Upper lobe of left lung (tissue), 4 donors: ENCODE results near the gene F13A1.

Source experiments
- POLR2A ChIP-seq, 4 donors: fragments of 450-650 bp; IDR thresholded peaks; one replicate each; pipeline ENCODE4 v1.5.1; 2016 to 2017; ENCODE audit warnings: antibody characterized with exemption in 4 of 4, mild to moderate bottlenecking in 2 of 4
- POLR2AphosphoS5 ChIP-seq, 2 donors: sonication (generic); formaldehyde crosslinking; IDR thresholded peaks; one replicate each; pipeline ENCODE4 v1.5.1; 2017; ENCODE audit warnings: antibody characterized with exemption in 2 of 2
- TF ChIP-seq, protein P1 (sequence below), 6 experiments: fragments of 450-650 bp in 4 of 6; fragments of 200-600 bp in 2 of 6; sonication (generic) in 2 of 6; IDR thresholded peaks; one replicate each; pipeline ENCODE4 v1.5.1; 2016 to 2019; ENCODE audit warnings: antibody characterized with exemption in 6 of 6

DNA sequence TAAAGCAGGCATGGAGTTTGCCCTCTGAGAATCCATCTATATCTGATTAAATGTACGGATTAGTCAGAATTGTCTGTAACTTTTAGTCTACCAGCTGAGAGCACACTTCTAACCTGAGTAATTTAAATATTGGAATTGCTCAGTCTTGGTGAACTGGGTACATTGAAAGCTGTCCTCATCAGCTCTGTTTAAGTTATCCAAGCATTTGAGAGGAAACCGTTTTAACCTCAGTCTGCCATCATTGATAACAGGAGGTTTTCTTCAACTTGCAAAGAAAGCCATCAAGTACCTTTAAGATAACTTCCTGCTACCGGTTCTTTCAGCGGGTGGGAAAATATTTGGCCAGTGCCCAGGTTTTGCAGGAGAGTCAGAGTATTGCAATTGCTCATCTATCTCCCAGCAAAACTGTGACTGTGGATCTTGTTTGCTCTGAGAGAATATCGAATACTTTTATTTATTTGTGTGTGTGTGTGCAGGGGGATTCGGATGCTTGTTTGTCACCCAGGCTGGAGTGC lies 31.1 kb upstream of the F13A1 start:
- TF ChIP-seq POLR2A (IDR thresholded peaks at IDR 0.05), result no peak
- TF ChIP-seq, protein P1, sequence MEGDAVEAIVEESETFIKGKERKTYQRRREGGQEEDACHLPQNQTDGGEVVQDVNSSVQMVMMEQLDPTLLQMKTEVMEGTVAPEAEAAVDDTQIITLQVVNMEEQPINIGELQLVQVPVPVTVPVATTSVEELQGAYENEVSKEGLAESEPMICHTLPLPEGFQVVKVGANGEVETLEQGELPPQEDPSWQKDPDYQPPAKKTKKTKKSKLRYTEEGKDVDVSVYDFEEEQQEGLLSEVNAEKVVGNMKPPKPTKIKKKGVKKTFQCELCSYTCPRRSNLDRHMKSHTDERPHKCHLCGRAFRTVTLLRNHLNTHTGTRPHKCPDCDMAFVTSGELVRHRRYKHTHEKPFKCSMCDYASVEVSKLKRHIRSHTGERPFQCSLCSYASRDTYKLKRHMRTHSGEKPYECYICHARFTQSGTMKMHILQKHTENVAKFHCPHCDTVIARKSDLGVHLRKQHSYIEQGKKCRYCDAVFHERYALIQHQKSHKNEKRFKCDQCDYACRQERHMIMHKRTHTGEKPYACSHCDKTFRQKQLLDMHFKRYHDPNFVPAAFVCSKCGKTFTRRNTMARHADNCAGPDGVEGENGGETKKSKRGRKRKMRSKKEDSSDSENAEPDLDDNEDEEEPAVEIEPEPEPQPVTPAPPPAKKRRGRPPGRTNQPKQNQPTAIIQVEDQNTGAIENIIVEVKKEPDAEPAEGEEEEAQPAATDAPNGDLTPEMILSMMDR (IDR thresholded peaks at IDR 0.05), result no peak
- TF ChIP-seq POLR2AphosphoS5 (IDR thresholded peaks at IDR 0.05), result no peak
